ENCODE measurements around the gene MT1B. TPM values are rescaled to one million over a fixed set of nuclear protein-coding genes. Genes with fewer than 3 reads are reported as not detected.

Gene MT1B
- total and polyA plus RNA-seq, 2 of the 4 experiments (the other 2 are of a cell fraction) = not detected

DNA sequence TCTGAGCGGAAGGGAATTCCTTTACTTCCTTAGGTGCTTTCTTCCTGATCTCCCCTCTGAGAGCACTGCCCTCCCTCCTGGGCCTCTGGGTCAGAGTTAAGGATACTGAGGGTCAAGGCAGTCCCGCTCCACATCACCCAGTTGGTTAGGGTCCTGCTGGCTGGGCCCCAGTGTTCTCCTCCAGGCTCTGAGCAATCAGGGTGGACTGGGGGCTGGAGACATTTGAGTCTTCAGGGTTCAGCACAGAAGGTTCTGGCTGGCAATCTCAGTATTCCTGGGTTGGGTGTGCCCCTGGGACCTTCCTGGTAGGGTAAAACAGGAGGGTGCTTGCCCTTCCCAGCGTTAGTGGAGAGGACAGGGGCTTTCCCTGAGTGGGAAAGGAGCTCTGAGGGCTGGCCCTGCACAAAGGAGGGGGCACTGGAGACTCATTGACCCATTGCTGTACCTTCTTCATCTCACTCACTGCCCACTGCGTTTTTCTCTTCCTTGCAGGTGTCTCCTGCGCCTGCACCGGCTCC is 18.8 kb upstream of the MT1B start:
- no peak overlapping the region for H3K56ac ChIP-seq (ENCODE audit: extremely low read depth, insufficient read depth, low read length)
- H4K20me1 ChIP-seq (ENCODE audit: insufficient read depth, low read length) = no peaks in the 10 kb centered on the region
- H3K36me3 ChIP-seq (ENCODE audit: control insufficient read depth, insufficient read depth, low read length) = no peaks in the 10 kb centered on the region
- no peak overlapping the region for H3K23ac ChIP-seq (ENCODE audit: low read depth, low read length)
- no peak overlapping the region for H3K4ac ChIP-seq (ENCODE audit: low read depth, low read length)
- no peak for TF ChIP-seq MAFK (IDR thresholded peaks at IDR 0.05; ENCODE audit: low read depth, low read length)
- TF ChIP-seq CEBPB (IDR thresholded peaks at IDR 0.05; ENCODE audit: low read depth, low read length) = no peak
- TF ChIP-seq CHD1 (IDR thresholded peaks at IDR 0.05; ENCODE audit: low read depth, low read length) = no peak
- TF ChIP-seq, protein P1, sequence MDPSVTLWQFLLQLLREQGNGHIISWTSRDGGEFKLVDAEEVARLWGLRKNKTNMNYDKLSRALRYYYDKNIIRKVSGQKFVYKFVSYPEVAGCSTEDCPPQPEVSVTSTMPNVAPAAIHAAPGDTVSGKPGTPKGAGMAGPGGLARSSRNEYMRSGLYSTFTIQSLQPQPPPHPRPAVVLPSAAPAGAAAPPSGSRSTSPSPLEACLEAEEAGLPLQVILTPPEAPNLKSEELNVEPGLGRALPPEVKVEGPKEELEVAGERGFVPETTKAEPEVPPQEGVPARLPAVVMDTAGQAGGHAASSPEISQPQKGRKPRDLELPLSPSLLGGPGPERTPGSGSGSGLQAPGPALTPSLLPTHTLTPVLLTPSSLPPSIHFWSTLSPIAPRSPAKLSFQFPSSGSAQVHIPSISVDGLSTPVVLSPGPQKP (IDR thresholded peaks at IDR 0.05; ENCODE audit: borderline replicate concordance, low read depth, low read length) = no peak
- TF ChIP-seq POLR2A (IDR thresholded peaks at IDR 0.05; ENCODE audit: low read depth, low read length) = no peak
- TF ChIP-seq NFE2L2 (IDR thresholded peaks at IDR 0.05; ENCODE audit: low read depth, low read length) = no peak
- TF ChIP-seq MAZ (IDR thresholded peaks at IDR 0.05; ENCODE audit: borderline replicate concordance, low read depth, low read length) = no peak
- TF ChIP-seq CTCF (conservative IDR thresholded peaks at IDR 0.05; ENCODE audit: low read depth, low read length) = no peak
- H3K9ac ChIP-seq (ENCODE audit: low read depth, low read length) = no peak overlapping the region
- no peak overlapping the region for H2BK20ac ChIP-seq (ENCODE audit: low read depth, low read length)
- H3K4me3 ChIP-seq (ENCODE audit: insufficient read depth, low read depth, low read length) = no peak overlapping the region
- ChIA-PET POLR2A (ENCODE audit: unreplicated experiment) (no interaction called here), CTCF (no interaction called here)
- no peak overlapping the region for H3K14ac ChIP-seq (replicated peaks; ENCODE audit: low read depth, low read length)
- no peak overlapping the region for H2AK5ac ChIP-seq (ENCODE audit: low read depth, low read length)
- BruUV-seq (replicated peaks) = no TSS peak
- no peak overlapping the region for H3K27ac ChIP-seq (ENCODE audit: insufficient read depth, low read length)
- H2BK120ac ChIP-seq (ENCODE audit: low read depth, low read length) = no peak overlapping the region
- H4K5ac ChIP-seq (ENCODE audit: low read depth, low read length) = no peak overlapping the region
- no peak for DNase-seq
- in situ Hi-C loops (cut with MboI; ENCODE audit: low sequenced_read_pairs) (no loop called here), dilution Hi-C loops (cut with HindIII; ENCODE audit: low sequenced_read_pairs, unreplicated experiment) (no loop called here), intact Hi-C loops (cut with micrococcal nuclease) (no loop called here)
- H2AK9ac ChIP-seq (replicated peaks; ENCODE audit: low read depth, low read length, poor library complexity) = no peak overlapping the region
- no peak overlapping the region for H4K8ac ChIP-seq (ENCODE audit: low read depth in 2 of 2, low read length in 2 of 2)
- no peak overlapping the region for H3K4me2 ChIP-seq (ENCODE audit: low read depth, low read length)
- no peak overlapping the region for H4K91ac ChIP-seq (ENCODE audit: insufficient read depth, low read depth, low read length)
- no CpG with 5 or more reads among the region's 6 CpGs for WGBS, 2 experiments (ENCODE audit: extremely low coverage in 2 of 2, insufficient read length in 1 of 2)
- H3K27me3 ChIP-seq (ENCODE audit: control insufficient read depth, insufficient read depth, low read length) = peaks cover 65% of the 10 kb centered on the region
- peaks cover 2% of the 10 kb centered on the region; the same call in 1 of the 2 replicates for H3K9me3 ChIP-seq (ENCODE audit: control insufficient read depth, insufficient read depth, low read length)
- H3K4me1 ChIP-seq (ENCODE audit: control insufficient read depth, insufficient read depth, low read length) = no peaks in the 10 kb centered on the region; the same call in 1 of the 2 replicates
- no peaks in the 10 kb centered on the region for H3K79me1 ChIP-seq (ENCODE audit: low read depth in 1 of 2, low read length in 2 of 2)
- no peak for ATAC-seq (ENCODE audit: low read depth)
- H2BK15ac ChIP-seq (ENCODE audit: low read depth, low read length) = no peak overlapping the region
- no peaks in the 10 kb centered on the region for H3K9me1 ChIP-seq (ENCODE audit: insufficient read depth, low read length)
- no peak overlapping the region for H2AFZ ChIP-seq (replicated peaks; ENCODE audit: low read length, poor library complexity)
- no peak overlapping the region for H2BK5ac ChIP-seq (ENCODE audit: low read depth, low read length, poor library complexity, severe bottlenecking)
- H3K18ac ChIP-seq (ENCODE audit: low read depth, low read length) = no peak overlapping the region

All from IMR-90 (cell line).